WI38 (cell line): Measurements from ENCODE around the gene DUT.
A peak's percentile ranks its signal among the peaks of the same experiment; 100 is the strongest.

Experiments
- H3K4me3 ChIP-seq: 2 replicates; pipeline ENCODE4 v1.5.1; 2011; ENCODE audit warnings: low read depth, mild to moderate bottlenecking, control low read depth, low read length
- TF ChIP-seq, protein P1 (sequence below): IDR thresholded peaks from 2 replicates; pipeline ENCODE4 v1.5.1; 2012; ENCODE audit warnings: low read depth, mild to moderate bottlenecking, control low read depth, low read length

The DUT gene

DNA sequence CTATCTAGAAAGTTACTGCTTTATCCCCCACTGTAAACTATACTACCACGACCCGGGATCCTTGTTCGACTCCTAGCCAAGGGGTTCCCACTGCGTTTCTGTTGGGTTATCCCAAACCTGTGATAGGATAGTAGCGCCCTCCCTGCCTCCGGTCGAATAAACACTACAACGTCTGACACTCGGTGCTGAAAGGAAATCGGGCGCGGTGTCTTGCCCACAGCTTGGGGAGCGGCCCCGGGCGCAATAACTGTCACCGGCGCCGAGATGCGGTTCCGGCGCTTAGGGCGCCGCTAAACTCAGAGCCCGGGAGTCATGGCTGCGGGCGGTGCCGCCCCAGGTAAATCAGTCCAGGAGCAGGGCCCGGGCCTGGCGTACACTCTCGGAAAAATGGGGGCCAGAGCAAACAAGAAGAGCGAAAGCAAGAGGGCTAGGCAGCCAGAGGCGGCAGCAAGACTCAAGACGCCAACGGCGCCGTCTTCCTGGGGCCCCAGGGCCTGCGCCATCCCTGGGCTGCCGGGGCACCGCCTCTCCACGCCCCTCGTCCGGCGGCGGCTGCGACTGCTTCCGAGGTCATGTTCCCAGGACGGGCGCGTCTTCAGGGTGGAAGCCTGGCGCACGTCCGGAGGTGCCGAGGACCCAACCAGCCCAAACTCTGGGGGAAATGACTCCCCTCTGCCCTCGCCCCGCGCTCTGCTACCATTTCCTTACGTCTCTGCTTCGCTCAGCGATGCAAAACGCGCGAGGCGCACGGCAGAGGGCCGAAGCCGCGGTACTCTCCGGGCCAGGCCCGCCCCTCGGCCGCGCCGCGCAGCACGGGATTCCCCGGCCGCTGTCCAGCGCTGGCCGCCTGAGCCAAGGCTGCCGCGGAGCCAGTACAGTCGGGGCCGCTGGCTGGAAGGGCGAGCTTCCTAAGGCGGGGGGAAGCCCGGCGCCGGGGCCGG, at the start of gene DUT:
Gene DUT, plus strand, starts transcription at position 575 of the 941 bp plus-strand sequence. Its CDS starts 87 bp downstream, at position 662.
- TF ChIP-seq, protein P1, sequence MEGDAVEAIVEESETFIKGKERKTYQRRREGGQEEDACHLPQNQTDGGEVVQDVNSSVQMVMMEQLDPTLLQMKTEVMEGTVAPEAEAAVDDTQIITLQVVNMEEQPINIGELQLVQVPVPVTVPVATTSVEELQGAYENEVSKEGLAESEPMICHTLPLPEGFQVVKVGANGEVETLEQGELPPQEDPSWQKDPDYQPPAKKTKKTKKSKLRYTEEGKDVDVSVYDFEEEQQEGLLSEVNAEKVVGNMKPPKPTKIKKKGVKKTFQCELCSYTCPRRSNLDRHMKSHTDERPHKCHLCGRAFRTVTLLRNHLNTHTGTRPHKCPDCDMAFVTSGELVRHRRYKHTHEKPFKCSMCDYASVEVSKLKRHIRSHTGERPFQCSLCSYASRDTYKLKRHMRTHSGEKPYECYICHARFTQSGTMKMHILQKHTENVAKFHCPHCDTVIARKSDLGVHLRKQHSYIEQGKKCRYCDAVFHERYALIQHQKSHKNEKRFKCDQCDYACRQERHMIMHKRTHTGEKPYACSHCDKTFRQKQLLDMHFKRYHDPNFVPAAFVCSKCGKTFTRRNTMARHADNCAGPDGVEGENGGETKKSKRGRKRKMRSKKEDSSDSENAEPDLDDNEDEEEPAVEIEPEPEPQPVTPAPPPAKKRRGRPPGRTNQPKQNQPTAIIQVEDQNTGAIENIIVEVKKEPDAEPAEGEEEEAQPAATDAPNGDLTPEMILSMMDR = no peak
- peak within 1 kb of the TSS; percentile 72 for H3K4me3 ChIP-seq

DNA sequence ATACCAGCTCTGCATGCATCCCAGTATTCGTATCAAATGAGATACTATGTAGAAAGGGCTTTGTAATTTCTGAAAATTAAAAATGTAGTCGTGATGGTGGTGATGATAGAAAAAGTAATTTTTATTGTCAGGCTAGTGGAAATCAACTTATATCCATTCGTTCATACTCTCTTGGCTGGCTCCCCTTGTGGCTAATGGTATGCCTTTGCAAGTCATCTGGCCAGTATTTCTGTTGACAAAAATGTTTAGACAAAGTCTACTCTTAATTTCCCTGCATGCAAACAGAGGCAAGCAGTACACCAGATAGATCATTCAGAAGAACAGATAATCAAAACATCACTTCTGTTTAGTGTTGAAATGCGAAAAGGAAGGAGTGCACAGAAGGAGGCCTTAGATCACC, 49.6 kb upstream of the DUT start:
- TF ChIP-seq, protein P1 = no peak
- no peak overlapping the region for H3K4me3 ChIP-seq

DNA sequence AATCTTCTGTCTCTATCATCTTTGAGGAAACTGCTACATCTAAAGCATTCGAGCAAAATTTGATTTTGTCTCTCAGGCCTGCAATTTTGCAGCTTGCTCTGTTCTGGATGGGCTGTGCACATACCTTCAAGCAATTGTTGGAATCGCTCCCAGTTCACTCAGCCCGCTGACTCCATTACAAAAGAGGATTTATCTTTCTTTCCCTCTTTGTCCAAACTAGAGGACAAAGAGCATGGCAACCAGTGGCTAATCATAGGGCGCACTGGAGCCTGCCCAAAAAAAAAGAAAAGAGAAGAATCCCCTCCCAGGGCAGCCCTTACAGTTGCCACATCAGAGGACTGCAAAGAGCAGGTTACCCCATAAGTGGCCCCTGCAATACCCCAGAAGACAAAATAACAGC, 49.0 kb upstream of the DUT start:
- TF ChIP-seq, protein P1 = no peak
- H3K4me3 ChIP-seq = no peak overlapping the region

DNA sequence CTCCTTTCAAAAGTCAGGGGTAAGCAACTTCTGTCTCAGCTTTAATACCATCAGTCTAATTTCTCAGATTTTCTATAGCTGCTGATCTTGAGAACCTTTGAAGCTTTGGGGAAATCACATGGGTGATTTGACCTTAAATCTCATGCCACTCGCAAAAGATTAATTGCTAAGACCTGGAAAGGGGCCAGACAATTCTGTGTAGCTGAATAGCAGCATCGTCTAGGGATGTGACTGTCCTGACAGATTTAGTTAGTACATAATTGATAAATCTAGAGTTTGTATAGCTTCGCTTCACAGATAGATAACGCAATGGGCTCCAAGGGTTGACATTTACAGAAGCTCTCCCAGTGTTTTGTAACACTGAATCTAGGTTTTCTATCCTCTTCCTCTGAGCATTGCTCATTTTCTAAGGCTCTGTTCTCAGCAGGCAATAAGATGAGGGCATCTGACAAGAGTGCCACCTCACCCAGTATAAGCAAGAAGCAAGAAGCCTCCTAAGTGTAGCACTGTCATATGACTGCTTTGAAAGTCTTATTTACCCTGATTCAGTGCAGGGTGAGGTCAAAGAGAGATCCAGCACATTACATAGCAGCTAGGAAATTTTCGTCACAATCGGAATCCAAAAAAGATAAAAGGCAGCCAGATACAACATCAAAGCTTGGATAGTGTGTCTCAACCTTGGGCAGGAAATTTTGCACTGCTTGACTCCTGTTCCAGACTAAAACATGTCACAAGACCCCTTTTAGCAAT, 47.7 kb upstream of the DUT start:
- TF ChIP-seq, protein P1 = no peak
- H3K4me3 ChIP-seq = no peak overlapping the region

DNA sequence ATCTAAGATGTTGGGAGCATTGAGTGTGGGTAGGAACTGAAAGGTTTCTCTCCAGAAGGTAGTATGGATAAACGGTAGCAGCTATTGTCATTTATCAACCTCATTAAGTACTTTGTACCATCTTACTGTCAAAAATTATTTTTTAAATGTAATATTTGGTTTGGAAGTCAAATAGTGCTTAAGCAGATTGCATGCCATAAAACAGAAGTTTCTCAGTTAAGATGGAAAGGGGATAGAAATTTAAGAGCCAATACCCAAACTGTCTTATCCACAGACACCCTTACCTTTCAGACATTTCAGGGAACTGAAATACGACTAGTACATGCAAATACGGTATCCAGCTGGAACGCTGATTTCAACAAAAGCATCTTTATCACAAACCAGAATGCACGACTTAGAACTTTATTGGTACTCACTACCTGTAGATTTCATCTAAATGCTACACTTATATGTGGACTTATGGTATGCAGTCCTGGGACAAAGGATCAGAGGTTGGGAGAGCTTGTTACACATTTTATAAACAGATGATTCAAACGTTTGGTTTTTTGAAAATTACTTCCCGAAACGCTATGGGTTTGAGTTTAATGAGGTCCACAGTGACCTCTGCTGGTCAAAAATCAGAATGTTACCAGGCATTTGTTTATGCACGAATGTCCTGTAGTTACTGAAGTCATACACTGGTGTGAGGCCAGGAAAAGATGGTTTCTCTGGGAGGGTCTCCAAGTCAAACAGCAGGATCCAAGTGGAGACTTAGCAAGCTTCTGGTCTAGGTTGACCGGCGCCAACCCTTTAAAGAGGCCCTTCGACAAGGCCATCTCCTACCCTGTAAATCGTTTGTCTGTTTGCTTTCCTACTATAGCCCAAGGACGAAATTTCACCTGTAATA, 45.7 kb upstream of the DUT start:
- TF ChIP-seq, protein P1 = peak; percentile 15; the same call in 1 of the 2 replicates
- no peak overlapping the region for H3K4me3 ChIP-seq

DNA sequence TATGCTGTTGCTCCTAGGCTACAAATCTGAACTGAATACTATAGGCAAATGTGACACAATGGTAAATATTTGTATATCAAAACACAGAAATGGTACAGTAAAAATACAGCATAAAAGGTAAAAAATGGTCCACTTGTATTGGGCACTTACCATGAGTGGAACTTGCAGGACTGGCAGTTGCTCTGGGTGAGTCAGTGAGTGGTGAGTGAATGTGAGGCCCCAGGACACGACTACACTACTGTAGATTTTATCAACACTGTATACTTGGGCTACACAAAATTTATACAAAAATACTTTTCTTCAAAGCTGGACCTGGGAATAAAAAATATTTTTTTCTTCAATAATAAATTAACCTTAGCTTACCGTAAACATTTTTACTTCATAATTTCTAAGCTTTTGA, 41.6 kb upstream of the DUT start:
- TF ChIP-seq, protein P1 = no peak
- no peak overlapping the region for H3K4me3 ChIP-seq
